ENCODE results near the gene PIK3C2A. TPM values are rescaled to one million over a fixed set of nuclear protein-coding genes. Genes with fewer than 3 reads are reported as not detected.

PIK3C2A gene
- total RNA-seq, 1 donor from 2014 or later: 56.3 TPM

- DNase-seq (ENCODE audit: extremely low read depth, low read depth, low spot score): no peak
Measured at GRCh38 chr11:17218403-17218802, 10.6 kb upstream of the PIK3C2A start.

- no peak for DNase-seq (ENCODE audit: extremely low read depth, low read depth, low spot score)
Measured at GRCh38 chr11:17217401-17217800, 9.6 kb upstream of the PIK3C2A start.

- no peak for DNase-seq (ENCODE audit: extremely low read depth, low read depth, low spot score)
Measured at GRCh38 chr11:17214338-17214737, 6.6 kb upstream of the PIK3C2A start.

GRCh38 chr11:17211286-17211685 is 3.5 kb upstream of the PIK3C2A start:
- DNase-seq (ENCODE audit: extremely low read depth, low read depth, low spot score): no peak

GRCh38 chr11:17209939-17210245 is 2.1 kb upstream of the PIK3C2A start:
- DNase-seq (ENCODE audit: extremely low read depth, low read depth, low spot score): no peak

GRCh38 chr11:17208257-17208999 is 642 bp upstream of the PIK3C2A start:
- DNase-seq (ENCODE audit: extremely low read depth, low read depth, low spot score): peak; percentile 55

GRCh38 chr11:17206463-17206862 is 1.3 kb downstream of the PIK3C2A start:
- DNase-seq (ENCODE audit: extremely low read depth, low read depth, low spot score): no peak

- no peak for DNase-seq (ENCODE audit: extremely low read depth, low read depth, low spot score)
Measured at GRCh38 chr11:17197431-17197898, 10.3 kb downstream of the PIK3C2A start.

- DNase-seq (ENCODE audit: extremely low read depth, low read depth, low spot score): no peak
Measured at GRCh38 chr11:17188675-17189074, 19.1 kb downstream of the PIK3C2A start.

- DNase-seq (ENCODE audit: extremely low read depth, low read depth, low spot score): no peak
Measured at GRCh38 chr11:17186932-17187692, 20.7 kb downstream of the PIK3C2A start.

GRCh38 chr11:17185938-17186337 is 21.8 kb downstream of the PIK3C2A start:
- DNase-seq (ENCODE audit: extremely low read depth, low read depth, low spot score): no peak

GRCh38 chr11:17184882-17185587 is 22.8 kb downstream of the PIK3C2A start:
- DNase-seq (ENCODE audit: extremely low read depth, low read depth, low spot score): no peak

- DNase-seq (ENCODE audit: extremely low read depth, low read depth, low spot score): no peak
Measured at GRCh38 chr11:17183836-17184235, 23.9 kb downstream of the PIK3C2A start.

- DNase-seq (ENCODE audit: extremely low read depth, low read depth, low spot score): no peak
Measured at GRCh38 chr11:17179970-17180369, 27.8 kb downstream of the PIK3C2A start.

GRCh38 chr11:17173332-17173731 is 34.5 kb downstream of the PIK3C2A start:
- no peak for DNase-seq (ENCODE audit: extremely low read depth, low read depth, low spot score)

- no peak for DNase-seq (ENCODE audit: extremely low read depth, low read depth, low spot score)
Measured at GRCh38 chr11:17171916-17172315, 35.9 kb downstream of the PIK3C2A start.

GRCh38 chr11:17171343-17171742 is 36.4 kb downstream of the PIK3C2A start:
- DNase-seq (ENCODE audit: extremely low read depth, low read depth, low spot score): no peak

- DNase-seq (ENCODE audit: extremely low read depth, low read depth, low spot score): no peak
Measured at GRCh38 chr11:17169876-17170275, 37.9 kb downstream of the PIK3C2A start.

GRCh38 chr11:17165247-17165890 is 42.4 kb downstream of the PIK3C2A start:
- DNase-seq (ENCODE audit: extremely low read depth, low read depth, low spot score): no peak

GRCh38 chr11:17164361-17165246 is 43.2 kb downstream of the PIK3C2A start:
- no peak for DNase-seq (ENCODE audit: extremely low read depth, low read depth, low spot score)

Measured in glomerular endothelial cell (primary cell).